Fibroblast of lung (primary cell): ENCODE results near the gene MRPL14. TPM values are rescaled to one million over a fixed set of nuclear protein-coding genes. Genes with fewer than 3 reads are reported as not detected.

ENCODE experiments used
- DNase-seq, 2 donors: peaks; one replicate each; pipeline versions ENCODE4 v3.0.0 to v3.0.0-alpha.2; 2010; ENCODE audit warnings: low read depth in 2 of 2
- H2AFZ ChIP-seq: 2 replicates; pipeline ENCODE4 v1.5.1; 2012; ENCODE audit warnings: low read length, control low read depth, inconsistent platforms
- H3K27ac ChIP-seq: 2 replicates; pipeline ENCODE4 v1.5.1; 2011; ENCODE audit warnings: low read length, control low read depth; ENCODE audit not compliant: insufficient read depth
- H3K27me3 ChIP-seq: 2 replicates; pipeline ENCODE4 v1.5.1; 2011; ENCODE audit warnings: mild to moderate bottlenecking, low read length; ENCODE audit not compliant: control insufficient read depth, insufficient read depth
- H3K36me3 ChIP-seq: 2 replicates; pipeline ENCODE4 v1.5.1; 2011; ENCODE audit warnings: low read length; ENCODE audit not compliant: control insufficient read depth, insufficient read depth
- H3K4me1 ChIP-seq: 2 replicates; pipeline ENCODE4 v1.5.1; 2011; ENCODE audit warnings: low read length; ENCODE audit not compliant: control insufficient read depth, insufficient read depth; ENCODE audit errors: extremely low read depth
- H3K4me2 ChIP-seq: 2 replicates; pipeline ENCODE4 v1.5.1; 2011; ENCODE audit warnings: low read length, control low read depth; ENCODE audit not compliant: insufficient read depth; ENCODE audit errors: extremely low read depth
- H3K4me3 ChIP-seq, 4 experiments: fragments of 200-600 bp in 1 of 4; sonication (generic) in 1 of 4; replicated peaks in 1 of 4; 2 replicates each; pipeline ENCODE4 v1.5.1; 2011 to 2016; ENCODE audit warnings: low read length in 4 of 4, low read depth in 3 of 4, mild to moderate bottlenecking in 3 of 4, control low read depth in 2 of 4, inconsistent platforms in 1 of 4, mixed read lengths in 1 of 4; ENCODE audit not compliant: insufficient read depth in 1 of 4; ENCODE audit errors: control extremely low read depth in 1 of 4
- H3K79me2 ChIP-seq: 2 replicates; pipeline ENCODE4 v1.5.1; 2012; ENCODE audit warnings: mild to moderate bottlenecking, low read length, inconsistent platforms; ENCODE audit not compliant: control insufficient read depth, insufficient read depth
- H3K9ac ChIP-seq: 2 replicates; pipeline ENCODE4 v1.5.1; 2011; ENCODE audit warnings: mild to moderate bottlenecking, low read length, control low read depth; ENCODE audit not compliant: insufficient read depth
- H3K9me3 ChIP-seq: 2 replicates; pipeline ENCODE4 v1.5.1; 2012; ENCODE audit warnings: low read depth, low read length; ENCODE audit not compliant: control insufficient read depth, insufficient read depth
- H4K20me1 ChIP-seq: 2 replicates; pipeline ENCODE4 v1.5.1; 2011; ENCODE audit warnings: low read length; ENCODE audit not compliant: control insufficient read depth, insufficient read depth; ENCODE audit errors: extremely low read depth
- CTCF ChIP-seq, 2 donors: IDR thresholded peaks in 1 of 2; conservative IDR thresholded peaks in 1 of 2; 1 replicate in 1 of 2; 2 replicates in 1 of 2; pipeline ENCODE4 v1.5.1; 2011 to 2012; ENCODE audit warnings: low read length in 2 of 2, control low read depth in 1 of 2, inconsistent platforms in 1 of 2, low read depth in 1 of 2, mild to moderate bottlenecking in 1 of 2
- EZH2 ChIP-seq: IDR thresholded peaks from 2 replicates; pipeline ENCODE4 v1.5.1; 2012; ENCODE audit warnings: low read length, control low read depth, mild to moderate bottlenecking; ENCODE audit errors: missing control alignments
- polyA plus RNA-seq, 2 donors: library from polyadenylated mRNA; depleted of rRNA in 1 of 2; stranded (reverse) in 1 of 2; unstranded in 1 of 2; fragments of >200 nt; gene quantifications; 2 replicates each; pipeline ENCODE4 v1.2.1, GENCODE V29; 2011 to 2012; ENCODE audit warnings: missing spikeins in 1 of 2
- total RNA-seq: library from RNA; depleted of rRNA; stranded (reverse); fragments of >200 nt; gene quantifications from 2 replicates; pipeline ENCODE4 v1.2.1, GENCODE V29; 2014

The MRPL14 gene
- total and polyA plus RNA-seq, 2 donors (not counting 1 experiment from before 2014, with no cell fraction given) = 36.2 to 60.6 TPM

GRCh38 chr6:44135875-44136274, 8.6 kb upstream of the MRPL14 start:
- H3K4me1 ChIP-seq = peaks cover 3% of the 10 kb centered on the region
- no peak overlapping the region for H3K4me2 ChIP-seq
- H3K4me3 ChIP-seq = no peak overlapping the region
- no peak overlapping the region for H3K27ac ChIP-seq
- TF ChIP-seq CTCF (conservative IDR thresholded peaks at IDR 0.05 in 1 of 2, IDR thresholded peaks at IDR 0.05 in 1 of 2; ENCODE audit: low read depth in 1 of 2, low read length in 2 of 2) (peak in 1 of 2 donors; percentile 8), EZH2 (no peak)
- H3K9me3 ChIP-seq = no peaks in the 10 kb centered on the region
- peaks cover 15% of the 10 kb centered on the region for H3K36me3 ChIP-seq
- H3K9ac ChIP-seq = no peak overlapping the region
- DNase-seq = no peak
- H3K27me3 ChIP-seq = no peaks in the 10 kb centered on the region
- H4K20me1 ChIP-seq = no peaks in the 10 kb centered on the region
- no peak overlapping the region for H2AFZ ChIP-seq
- H3K79me2 ChIP-seq = peaks cover 1% of the 10 kb centered on the region

- peaks cover 1% of the 10 kb centered on the region for H3K79me2 ChIP-seq
- H3K36me3 ChIP-seq = peaks cover 10% of the 10 kb centered on the region
- H2AFZ ChIP-seq = no peak overlapping the region
- no peak overlapping the region for H3K4me3 ChIP-seq
- H3K9me3 ChIP-seq = no peaks in the 10 kb centered on the region
- H4K20me1 ChIP-seq = no peaks in the 10 kb centered on the region
- no peak for DNase-seq
- no peaks in the 10 kb centered on the region for H3K27me3 ChIP-seq
- H3K9ac ChIP-seq = no peak overlapping the region
- H3K27ac ChIP-seq = no peak overlapping the region
- no peak overlapping the region for H3K4me2 ChIP-seq
- H3K4me1 ChIP-seq = peaks cover 3% of the 10 kb centered on the region
- no peak for TF ChIP-seq EZH2
- no peak for TF ChIP-seq CTCF (conservative IDR thresholded peaks at IDR 0.05 in 1 of 2, IDR thresholded peaks at IDR 0.05 in 1 of 2; ENCODE audit: low read depth in 1 of 2, low read length in 2 of 2)
Measured at GRCh38 chr6:44135173-44135758, 8.0 kb upstream of the MRPL14 start.

DNA sequence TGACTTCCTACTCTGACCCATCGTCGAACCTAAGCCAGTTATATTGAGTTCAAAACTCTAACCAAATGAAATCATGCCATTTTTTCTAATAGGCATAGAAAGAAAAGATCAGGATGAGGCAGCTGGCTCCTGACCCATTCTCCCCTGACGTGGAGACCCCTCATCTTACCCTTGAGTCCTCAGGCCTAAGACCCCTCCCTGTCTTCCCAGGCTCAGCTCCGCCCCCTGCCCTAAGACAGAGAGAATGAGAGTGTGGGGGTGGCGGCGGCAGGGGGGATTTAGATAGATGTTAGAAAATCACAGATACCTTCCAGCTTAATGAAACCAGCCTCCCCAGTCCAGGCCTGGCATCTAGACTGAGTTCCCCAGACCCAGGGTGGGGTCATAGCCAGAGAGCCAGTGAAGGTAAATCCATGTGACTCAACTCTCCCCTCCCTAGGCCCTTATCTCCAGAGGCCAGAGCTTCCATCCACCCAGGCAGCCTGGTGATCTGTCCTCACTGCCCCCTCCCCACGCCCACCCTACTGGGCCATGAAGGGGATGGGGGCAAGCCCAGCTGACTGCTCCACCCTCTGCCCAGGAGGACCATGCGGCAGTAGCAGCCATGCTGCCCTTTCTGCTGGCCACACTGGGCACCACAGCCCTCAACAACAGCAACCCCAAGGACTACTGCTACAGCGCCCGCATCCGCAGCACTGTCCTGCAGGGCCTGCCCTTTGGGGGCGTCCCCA, 6.9 kb upstream of the MRPL14 start:
- Histone ChIP-seq H3K27ac (no peak overlapping the region), H4K20me1 (no peaks in the 10 kb centered on the region), H3K4me1 (peaks cover 3% of the 10 kb centered on the region), H3K9ac (no peak overlapping the region), H3K4me3 (no peak overlapping the region), H3K79me2 (peaks cover 3% of the 10 kb centered on the region), H3K36me3 (peaks cover 8% of the 10 kb centered on the region), H2AFZ (no peak overlapping the region), H3K9me3 (no peaks in the 10 kb centered on the region), H3K27me3 (no peaks in the 10 kb centered on the region), H3K4me2 (no peak overlapping the region)
- no peak for DNase-seq
- TF ChIP-seq EZH2 (no peak), CTCF (conservative IDR thresholded peaks at IDR 0.05 in 1 of 2, IDR thresholded peaks at IDR 0.05 in 1 of 2; ENCODE audit: low read depth in 1 of 2, low read length in 2 of 2) (no peak)
